GM10248 (cell line): ENCODE data around the gene NFATC2.

ENCODE experiments used
- CTCF ChIA-PET: fragments of 300-600 bp; sonication (Branson Sonifier 250); formaldehyde crosslinking; extraction: SDS; loops from one replicate; lab custom pipeline; 2021; ENCODE audit warnings: antibody characterized with exemption; lab: Yijun Ruan, JAX
- POLR2A ChIA-PET: fragments of 350-650 bp; sonication (Branson Sonifier 250); formaldehyde crosslinking; extraction: SDS; loops from one replicate; lab custom pipeline; 2020; ENCODE audit warnings: antibody characterized with exemption; lab: Yijun Ruan, JAX
- DNase-seq: peaks from one replicate; pipeline ENCODE4 v3.0.0; 2012; ENCODE audit errors: extremely low spot score
- TF ChIP-seq, protein P1 (sequence below): IDR thresholded peaks from 2 replicates; pipeline ENCODE4 v1.5.1; 2012; ENCODE audit warnings: mild to moderate bottlenecking, low read depth; ENCODE audit errors: extremely low read depth, missing control alignments, control extremely low read depth

Gene NFATC2

DNA sequence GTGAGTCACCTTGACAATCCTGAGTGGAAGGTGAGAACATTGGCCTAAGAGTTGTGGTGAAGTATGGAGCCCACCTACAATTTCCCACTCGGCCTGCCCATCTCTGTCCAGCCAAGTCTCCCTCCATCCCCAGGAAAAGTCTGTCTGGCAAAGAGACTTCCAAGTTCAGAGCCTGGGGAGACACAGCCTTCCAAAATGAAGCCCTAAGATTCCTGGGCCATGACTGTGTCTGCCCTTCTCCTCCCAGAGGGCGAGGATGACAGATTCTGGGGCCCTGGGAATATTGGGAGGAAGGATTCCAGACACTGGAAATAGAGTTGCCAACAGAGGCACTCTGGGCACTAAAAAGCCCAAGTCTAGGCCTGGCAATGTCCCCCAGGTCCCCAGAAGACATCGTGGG lies 176.8 kb downstream of the NFATC2 start:
- CTCF ChIA-PET: interaction anchor here (1.0 kb wide), 1 partner anchor 272 kb away, joined by 3 read pairs; no protein-coding TSS in a partner anchor
- TF ChIP-seq, protein P1, sequence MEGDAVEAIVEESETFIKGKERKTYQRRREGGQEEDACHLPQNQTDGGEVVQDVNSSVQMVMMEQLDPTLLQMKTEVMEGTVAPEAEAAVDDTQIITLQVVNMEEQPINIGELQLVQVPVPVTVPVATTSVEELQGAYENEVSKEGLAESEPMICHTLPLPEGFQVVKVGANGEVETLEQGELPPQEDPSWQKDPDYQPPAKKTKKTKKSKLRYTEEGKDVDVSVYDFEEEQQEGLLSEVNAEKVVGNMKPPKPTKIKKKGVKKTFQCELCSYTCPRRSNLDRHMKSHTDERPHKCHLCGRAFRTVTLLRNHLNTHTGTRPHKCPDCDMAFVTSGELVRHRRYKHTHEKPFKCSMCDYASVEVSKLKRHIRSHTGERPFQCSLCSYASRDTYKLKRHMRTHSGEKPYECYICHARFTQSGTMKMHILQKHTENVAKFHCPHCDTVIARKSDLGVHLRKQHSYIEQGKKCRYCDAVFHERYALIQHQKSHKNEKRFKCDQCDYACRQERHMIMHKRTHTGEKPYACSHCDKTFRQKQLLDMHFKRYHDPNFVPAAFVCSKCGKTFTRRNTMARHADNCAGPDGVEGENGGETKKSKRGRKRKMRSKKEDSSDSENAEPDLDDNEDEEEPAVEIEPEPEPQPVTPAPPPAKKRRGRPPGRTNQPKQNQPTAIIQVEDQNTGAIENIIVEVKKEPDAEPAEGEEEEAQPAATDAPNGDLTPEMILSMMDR: no peak
- POLR2A ChIA-PET: no interaction called here
- DNase-seq: no peak

DNA sequence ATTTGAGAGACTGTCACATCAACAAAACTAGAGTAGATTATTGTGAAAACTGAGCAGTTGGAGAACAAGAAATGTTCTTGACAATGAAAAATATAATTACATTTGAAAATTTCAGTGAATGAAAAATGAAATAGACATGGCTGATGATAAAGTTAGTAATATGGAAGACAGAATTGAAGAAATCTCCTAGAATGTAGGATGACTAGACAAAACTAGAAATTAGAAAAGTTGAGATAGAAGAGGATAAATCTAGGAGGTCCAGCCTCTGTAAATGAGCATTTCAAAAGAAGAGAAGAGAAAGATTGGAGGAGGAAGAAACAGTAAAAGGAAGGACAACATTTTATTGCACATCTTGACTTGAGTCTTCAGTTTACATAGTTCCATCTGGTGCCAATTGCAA lies 178.7 kb downstream of the NFATC2 start:
- POLR2A ChIA-PET: no interaction called here

DNA sequence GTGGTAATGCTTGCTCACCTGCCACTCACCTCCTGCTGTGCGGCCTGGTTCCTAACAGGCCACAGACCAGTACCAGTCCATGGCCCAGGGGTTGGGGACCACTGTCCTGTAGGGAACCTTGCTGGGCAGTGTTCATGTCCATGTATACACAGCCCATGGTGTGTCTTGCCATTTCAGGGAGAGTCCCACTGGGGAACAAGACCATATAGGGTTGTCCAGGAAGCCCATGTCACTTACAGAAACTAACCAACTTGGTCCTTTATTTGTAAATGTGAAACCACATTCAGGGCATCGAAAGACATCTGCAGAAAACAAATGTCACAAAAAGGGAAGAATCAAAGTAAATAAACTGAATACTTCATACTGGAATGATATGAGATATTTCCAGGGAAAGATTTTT lies 179.1 kb downstream of the NFATC2 start:
- POLR2A ChIA-PET: no interaction called here
- CTCF ChIA-PET: interaction anchor here (0.8 to 1.1 kb wide), 2 partner anchors 13 to 231 kb away, joined by 3 to 5 read pairs; no protein-coding TSS in a partner anchor
- TF ChIP-seq, protein P1: no peak
- DNase-seq: no peak

More for the DNA sequence above, 178.7 kb downstream of the NFATC2 start:
- TF ChIP-seq, protein P1: no peak
- no peak for DNase-seq
- CTCF ChIA-PET: no interaction called here

DNA sequence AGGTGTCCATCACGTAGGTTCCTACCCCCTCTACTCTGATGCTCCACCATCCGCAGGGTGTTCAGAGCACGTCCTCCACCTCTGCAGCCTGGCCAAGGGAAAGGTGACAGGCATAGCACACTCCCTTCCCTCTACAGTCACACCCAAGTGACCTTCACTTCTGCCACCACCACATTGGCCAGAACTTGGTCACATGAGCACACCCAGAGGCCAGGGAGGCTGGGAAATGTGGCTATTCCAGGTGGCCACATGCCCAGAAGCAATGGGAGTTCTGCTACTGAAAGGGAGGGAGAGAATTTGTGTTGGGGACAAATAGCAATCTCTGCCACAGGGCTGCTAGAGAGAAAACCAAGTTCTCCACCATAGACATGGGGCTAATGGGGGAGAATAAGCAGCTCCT lies 180.3 kb downstream of the NFATC2 start:
- ChIA-PET POLR2A (interaction anchor here (1.1 kb wide), 1 partner anchor 12 kb away, joined by 4 read pairs; no protein-coding TSS in a partner anchor), CTCF (interaction anchor here (0.8 to 1.3 kb wide), 3 partner anchors 11 to 370 kb away, joined by 3 to 5 read pairs (median 3); no protein-coding TSS in a partner anchor)
- TF ChIP-seq, protein P1: no peak

DNA sequence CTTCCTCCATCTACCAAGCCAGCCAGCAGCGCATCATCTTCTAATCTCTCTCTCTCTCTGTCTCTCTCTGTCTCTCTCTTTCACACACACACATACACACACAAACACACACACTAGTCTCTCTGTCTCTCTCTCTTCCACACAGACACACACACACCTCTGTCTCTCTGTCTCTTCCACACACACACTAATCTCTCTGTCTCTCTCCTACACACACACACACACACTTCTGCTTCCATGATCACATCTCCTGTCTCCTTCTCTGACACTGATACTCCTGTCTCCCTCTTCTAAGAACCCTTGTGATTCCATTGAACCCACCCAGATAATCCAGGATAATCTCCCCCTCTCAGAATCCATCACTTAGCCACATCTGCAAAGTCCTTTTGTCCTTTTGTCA lies 181.3 kb downstream of the NFATC2 start:
- POLR2A ChIA-PET: no interaction called here
- no peak for DNase-seq
- CTCF ChIA-PET: interaction anchor here (1.3 kb wide), 1 partner anchor 369 kb away, joined by 3 read pairs; no protein-coding TSS in a partner anchor
- TF ChIP-seq, protein P1: no peak

More for the DNA sequence above, 180.3 kb downstream of the NFATC2 start:
- DNase-seq: no peak

DNA sequence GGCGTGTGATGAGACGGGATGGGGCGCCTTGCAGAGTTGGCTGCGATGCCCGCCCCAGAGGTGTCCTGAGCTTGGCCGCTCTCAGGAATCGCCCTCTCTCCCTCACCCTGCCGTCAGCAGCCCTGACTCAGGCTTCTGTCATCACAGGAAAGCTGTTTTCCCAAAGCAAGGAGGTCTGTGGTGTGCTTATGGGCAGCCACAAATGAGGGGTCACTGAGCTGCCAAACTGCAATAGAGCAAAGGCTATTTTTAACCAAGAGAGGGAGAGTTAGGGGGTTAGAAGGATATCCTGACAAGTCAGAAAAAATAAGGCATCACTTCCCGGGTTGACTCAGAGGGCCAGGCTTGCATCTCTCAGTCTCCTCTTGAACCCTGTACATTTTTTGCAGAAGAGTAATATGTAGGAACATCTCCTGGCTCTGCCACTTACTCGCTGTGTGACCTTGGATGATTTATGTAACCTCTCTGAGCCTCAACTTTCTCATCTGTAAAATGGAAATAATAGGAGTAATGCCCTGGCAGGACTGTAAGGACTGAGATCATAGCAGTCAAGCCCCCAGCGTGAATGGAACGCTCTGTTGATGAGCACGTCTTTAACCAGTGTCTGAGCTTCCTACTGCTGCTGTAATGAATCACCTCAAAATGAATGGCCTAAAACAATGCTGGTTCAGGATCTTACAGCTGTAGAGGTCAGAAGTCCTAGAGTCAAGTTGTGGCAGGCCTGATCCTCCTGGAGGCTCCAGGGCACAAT lies 181.9 kb downstream of the NFATC2 start:
- POLR2A ChIA-PET: no interaction called here
- DNase-seq: no peak
- CTCF ChIA-PET: interaction anchor here (1.4 kb wide), 1 partner anchor 11 kb away, joined by 5 read pairs; no protein-coding TSS in a partner anchor
- TF ChIP-seq, protein P1: no peak
